ENCODE data around the gene FAM151A.

- no peak for TF ChIP-seq CTCF (IDR thresholded peaks at IDR 0.05; ENCODE audit: insufficient read depth, low read length, poor library complexity, severe bottlenecking)
- no peak for TF ChIP-seq EZH2phosphoT487 (conservative IDR thresholded peaks at IDR 0.05; ENCODE audit: low read length)
Observed at GRCh38 chr1:54599211-54599823, 24.0 kb downstream of the FAM151A start.
